ENCODE data around the gene RAPGEF1. TPM values are rescaled to one million over a fixed set of nuclear protein-coding genes. Genes with fewer than 3 reads are reported as not detected.

Gene RAPGEF1
- total and polyA plus RNA-seq, 2 experiments from 2014 or later, result 26.2 to 29.7 TPM

GRCh38 chr9:131701436-131701781 lies 38.5 kb downstream of the RAPGEF1 start:
- Histone ChIP-seq H2AFZ (no peak overlapping the region), H3K27me3 (no peaks in the 10 kb centered on the region), H3K79me2 (peaks cover 99% of the 10 kb centered on the region), H3K9me2 (replicated peaks; ENCODE audit: insufficient read depth) (no peaks in the 10 kb centered on the region), H3K27ac (no peak overlapping the region), H4K20me1 (ENCODE audit: insufficient read depth, poor library complexity, severe bottlenecking) (peaks cover 30% of the 10 kb centered on the region), H3K9me3 (ENCODE audit: low read depth) (no peaks in the 10 kb centered on the region), H3K4me1 (ENCODE audit: insufficient read depth) (peaks cover 27% of the 10 kb centered on the region), H3K36me3 (replicated peaks; ENCODE audit: insufficient read depth, low read depth) (no peaks in the 10 kb centered on the region), H3K4me3 (no peak overlapping the region), H3K4me2 (no peak overlapping the region)
- DNase-seq (ENCODE audit: low spot score), result no peak
- TF ChIP-seq EZH2phosphoT487 (IDR thresholded peaks at IDR 0.05; ENCODE audit: low read depth, severe bottlenecking, unreplicated experiment), result no peak
- no peak for TF ChIP-seq EZH2 (IDR thresholded peaks at IDR 0.05; ENCODE audit: borderline replicate concordance)
- no peak for TF ChIP-seq CTCF (IDR thresholded peaks at IDR 0.05; ENCODE audit: poor library complexity)
- 97% methylated on average over 1 of the region's 1 CpG for WGBS (ENCODE audit: low lambda C conversion rate, missing lambda C conversion rate)

DNA sequence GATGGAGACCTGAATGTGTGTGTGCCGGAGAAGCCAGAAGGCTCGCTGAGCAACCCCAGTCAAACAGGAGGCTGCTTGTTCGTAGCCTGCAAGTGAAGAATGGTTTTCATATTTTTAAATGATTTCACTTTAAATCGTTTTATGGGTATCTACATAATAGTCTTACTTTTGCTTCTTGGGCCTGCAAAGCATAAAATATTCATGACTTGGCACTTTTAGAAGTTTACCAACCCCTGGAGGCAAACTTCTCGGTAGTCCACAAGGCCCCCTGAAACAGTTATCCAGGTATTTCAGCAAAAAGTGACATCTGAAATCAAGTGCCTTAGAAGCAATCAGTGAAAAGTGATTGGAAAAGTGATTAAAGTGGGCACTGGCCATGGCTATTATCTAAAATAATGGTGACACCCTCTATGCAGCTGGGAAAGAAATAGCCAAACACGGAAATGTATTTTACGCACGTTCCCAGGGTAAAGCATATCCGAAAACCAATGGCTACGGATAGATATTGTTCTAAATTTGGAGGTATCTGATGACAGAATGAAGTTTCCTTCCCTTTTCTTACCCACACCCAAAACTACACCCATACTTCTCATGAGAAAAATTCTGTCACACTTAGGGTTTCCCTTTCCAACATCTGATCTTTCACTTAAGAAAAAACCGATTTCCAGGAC lies 39.0 kb downstream of the RAPGEF1 start:
- H3K27me3 ChIP-seq, result no peaks in the 10 kb centered on the region
- no peaks in the 10 kb centered on the region for H3K9me2 ChIP-seq (replicated peaks; ENCODE audit: insufficient read depth)
- no peak overlapping the region for H2AFZ ChIP-seq
- H4K20me1 ChIP-seq (ENCODE audit: insufficient read depth, poor library complexity, severe bottlenecking), result peaks cover 30% of the 10 kb centered on the region
- WGBS (ENCODE audit: low lambda C conversion rate, missing lambda C conversion rate), result 93% methylated on average over 11 of the region's 11 CpGs
- TF ChIP-seq EZH2 (IDR thresholded peaks at IDR 0.05; ENCODE audit: borderline replicate concordance) (no peak), EZH2phosphoT487 (IDR thresholded peaks at IDR 0.05; ENCODE audit: low read depth, severe bottlenecking, unreplicated experiment) (no peak), CTCF (IDR thresholded peaks at IDR 0.05; ENCODE audit: poor library complexity) (no peak)
- no peaks in the 10 kb centered on the region for H3K9me3 ChIP-seq (ENCODE audit: low read depth)
- no peak overlapping the region for H3K27ac ChIP-seq
- no peak for DNase-seq (ENCODE audit: low spot score)
- H3K4me1 ChIP-seq (ENCODE audit: insufficient read depth), result peaks cover 24% of the 10 kb centered on the region
- no peak overlapping the region for H3K4me3 ChIP-seq
- no peaks in the 10 kb centered on the region for H3K36me3 ChIP-seq (replicated peaks; ENCODE audit: insufficient read depth, low read depth)
- peaks cover 99% of the 10 kb centered on the region for H3K79me2 ChIP-seq
- no peak overlapping the region for H3K4me2 ChIP-seq

- Histone ChIP-seq H3K27me3 (no peaks in the 10 kb centered on the region), H3K79me2 (peaks cover 99% of the 10 kb centered on the region), H3K9me3 (ENCODE audit: low read depth) (no peaks in the 10 kb centered on the region), H3K9me2 (replicated peaks; ENCODE audit: insufficient read depth) (no peaks in the 10 kb centered on the region), H3K4me1 (ENCODE audit: insufficient read depth) (peaks cover 22% of the 10 kb centered on the region), H2AFZ (no peak overlapping the region), H4K20me1 (ENCODE audit: insufficient read depth, poor library complexity, severe bottlenecking) (peaks cover 30% of the 10 kb centered on the region), H3K4me3 (no peak overlapping the region), H3K36me3 (replicated peaks; ENCODE audit: insufficient read depth, low read depth) (no peaks in the 10 kb centered on the region), H3K4me2 (no peak overlapping the region), H3K27ac (no peak overlapping the region)
- DNase-seq (ENCODE audit: low spot score), result no peak
- no peak for TF ChIP-seq EZH2phosphoT487 (IDR thresholded peaks at IDR 0.05; ENCODE audit: low read depth, severe bottlenecking, unreplicated experiment)
- TF ChIP-seq EZH2 (IDR thresholded peaks at IDR 0.05; ENCODE audit: borderline replicate concordance), result no peak
- no peak for TF ChIP-seq CTCF (IDR thresholded peaks at IDR 0.05; ENCODE audit: poor library complexity)
- WGBS (ENCODE audit: low lambda C conversion rate, missing lambda C conversion rate), result 92% methylated on average over 7 of the region's 7 CpGs
Observed at GRCh38 chr9:131700076-131700475, 39.8 kb downstream of the RAPGEF1 start.

All from hepatocyte (in vitro differentiated cells).